T-helper 2 cell treated with Interferon-gamma antibody and Interleukin-4, amounts not matched to agents 5 μg/mL and 100 μg/mL, for 36 hours (primary cell): ENCODE measurements around the gene NLK.

Source experiments
- DNase-seq: peaks from one replicate; pipeline ENCODE4 v3.0.0; 2021; ENCODE audit warnings: low spot score
- H3K27ac Mint-ChIP-seq: one replicate; pipeline ENCODE4 v1.8.0; 2021; ENCODE audit warnings: mild to moderate bottlenecking, mixed read lengths
- H3K27me3 Mint-ChIP-seq: one replicate; pipeline ENCODE4 v1.8.0; 2021; ENCODE audit warnings: low read depth, mixed read lengths
- H3K36me3 Mint-ChIP-seq: one replicate; pipeline ENCODE4 v1.8.0; 2021; ENCODE audit warnings: low read depth, mixed read lengths
- H3K4me1 Mint-ChIP-seq: one replicate; pipeline ENCODE4 v1.8.0; 2021; ENCODE audit warnings: low read depth, mixed read lengths
- H3K4me3 Mint-ChIP-seq: one replicate; pipeline ENCODE4 v1.8.0; 2022; ENCODE audit warnings: mild to moderate bottlenecking, moderate library complexity, mixed read lengths
- H3K9me3 Mint-ChIP-seq: one replicate; pipeline ENCODE4 v1.8.0; 2021; ENCODE audit warnings: mixed read lengths

The NLK gene

DNA sequence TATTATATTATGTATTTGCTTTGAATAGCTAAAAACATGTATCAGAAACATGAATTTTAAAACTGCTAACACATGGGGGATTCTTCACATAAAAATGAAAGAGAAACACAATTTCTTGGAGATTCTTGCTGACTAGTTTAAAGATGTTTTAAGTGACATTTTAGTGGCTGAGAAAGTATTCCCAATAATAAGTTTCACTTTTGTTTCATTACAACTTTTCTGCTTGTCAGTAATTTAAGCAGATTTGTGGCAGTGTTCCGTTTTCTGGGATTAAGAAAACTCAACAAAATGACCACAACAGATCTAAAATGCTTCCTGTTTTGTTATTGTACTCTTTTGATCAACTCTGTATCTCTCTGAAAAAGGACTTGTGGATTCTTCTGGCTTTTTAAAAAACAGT, 75.9 kb downstream of the NLK start:
- H3K27me3 Mint-ChIP-seq = no peaks in the 10 kb centered on the region
- peaks cover 33% of the 10 kb centered on the region for H3K4me1 Mint-ChIP-seq
- H3K4me3 Mint-ChIP-seq = peak overlapping the region; percentile 65
- H3K9me3 Mint-ChIP-seq = no peaks in the 10 kb centered on the region
- peak overlapping the region; percentile 73 for H3K27ac Mint-ChIP-seq
- no peak for DNase-seq
- H3K36me3 Mint-ChIP-seq = no peaks in the 10 kb centered on the region

- Mint-ChIP-seq H3K27me3 (no peaks in the 10 kb centered on the region), H3K27ac (no peak overlapping the region), H3K4me3 (peak overlapping the region; percentile 65), H3K36me3 (no peaks in the 10 kb centered on the region), H3K4me1 (peaks cover 33% of the 10 kb centered on the region), H3K9me3 (no peaks in the 10 kb centered on the region)
- DNase-seq = no peak
Observed at GRCh38 chr17:28119046-28119445, 76.6 kb downstream of the NLK start.

- Mint-ChIP-seq H3K4me1 (peaks cover 33% of the 10 kb centered on the region), H3K36me3 (no peaks in the 10 kb centered on the region), H3K27me3 (no peaks in the 10 kb centered on the region), H3K4me3 (no peak overlapping the region), H3K9me3 (no peaks in the 10 kb centered on the region), H3K27ac (no peak overlapping the region)
- DNase-seq = no peak
Observed at GRCh38 chr17:28119560-28119959, 77.1 kb downstream of the NLK start.

GRCh38 chr17:28120766-28121165, 78.3 kb downstream of the NLK start:
- no peak for DNase-seq
- Mint-ChIP-seq H3K36me3 (no peaks in the 10 kb centered on the region), H3K9me3 (no peaks in the 10 kb centered on the region), H3K27ac (no peak overlapping the region), H3K27me3 (no peaks in the 10 kb centered on the region), H3K4me1 (peaks cover 26% of the 10 kb centered on the region), H3K4me3 (no peak overlapping the region)

- no peak for DNase-seq
- no peak overlapping the region for H3K4me3 Mint-ChIP-seq
- no peaks in the 10 kb centered on the region for H3K4me1 Mint-ChIP-seq
- no peaks in the 10 kb centered on the region for H3K9me3 Mint-ChIP-seq
- no peaks in the 10 kb centered on the region for H3K27me3 Mint-ChIP-seq
- no peaks in the 10 kb centered on the region for H3K36me3 Mint-ChIP-seq
- H3K27ac Mint-ChIP-seq = no peak overlapping the region
Observed at GRCh38 chr17:28124962-28125361, 82.5 kb downstream of the NLK start.

- Mint-ChIP-seq H3K27me3 (no peaks in the 10 kb centered on the region), H3K4me3 (no peak overlapping the region), H3K9me3 (no peaks in the 10 kb centered on the region), H3K4me1 (no peaks in the 10 kb centered on the region), H3K36me3 (no peaks in the 10 kb centered on the region), H3K27ac (no peak overlapping the region)
- DNase-seq = no peak
Observed at GRCh38 chr17:28125526-28126378, 83.3 kb downstream of the NLK start.

DNA sequence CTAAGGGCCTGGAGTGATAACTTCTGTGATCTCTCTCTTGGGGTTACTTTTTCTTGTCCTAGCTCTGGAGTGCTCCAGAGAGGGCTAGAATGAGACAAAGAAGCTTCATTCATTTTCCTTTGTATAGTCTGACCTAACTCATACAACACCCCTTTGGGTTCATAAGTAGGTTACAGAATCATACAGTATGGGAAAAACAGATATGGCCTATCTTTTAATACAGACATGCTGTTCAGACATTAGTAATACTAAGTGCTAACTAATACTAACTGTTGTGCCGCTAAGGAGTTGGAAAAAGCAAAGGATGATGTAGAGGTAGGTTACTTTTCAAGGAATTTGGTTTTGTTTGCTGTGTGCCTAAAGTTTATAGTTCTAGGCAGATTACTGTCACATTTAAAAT, 84.7 kb downstream of the NLK start:
- H3K9me3 Mint-ChIP-seq = no peaks in the 10 kb centered on the region
- no peak overlapping the region for H3K27ac Mint-ChIP-seq
- no peak overlapping the region for H3K4me3 Mint-ChIP-seq
- DNase-seq = no peak
- H3K4me1 Mint-ChIP-seq = no peaks in the 10 kb centered on the region
- H3K27me3 Mint-ChIP-seq = no peaks in the 10 kb centered on the region
- H3K36me3 Mint-ChIP-seq = no peaks in the 10 kb centered on the region

GRCh38 chr17:28128779-28129178, 86.3 kb downstream of the NLK start:
- Mint-ChIP-seq H3K9me3 (no peaks in the 10 kb centered on the region), H3K27me3 (no peaks in the 10 kb centered on the region), H3K4me3 (no peak overlapping the region), H3K27ac (no peak overlapping the region), H3K4me1 (no peaks in the 10 kb centered on the region), H3K36me3 (peaks cover 3% of the 10 kb centered on the region)
- no peak for DNase-seq

DNA sequence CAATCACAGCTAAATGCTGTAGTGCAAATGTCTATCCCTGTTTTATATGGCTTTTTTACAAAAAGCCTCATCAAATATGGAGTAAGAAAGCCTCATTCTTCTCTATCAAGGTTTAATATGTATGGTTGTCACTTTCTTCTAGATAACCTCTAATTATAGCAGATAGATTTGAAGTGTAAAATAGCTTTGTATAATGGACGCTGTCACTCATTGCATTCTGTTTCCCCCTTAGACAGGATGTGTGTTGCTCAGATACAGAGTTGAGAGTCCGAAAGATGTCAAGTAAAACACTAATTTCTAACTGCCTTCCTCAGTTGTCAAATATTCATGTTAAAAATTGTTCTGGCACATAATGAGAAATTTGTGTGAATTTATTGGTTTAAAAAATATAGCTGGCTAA, 88.0 kb downstream of the NLK start:
- no peaks in the 10 kb centered on the region for H3K4me1 Mint-ChIP-seq
- H3K4me3 Mint-ChIP-seq = no peak overlapping the region
- H3K36me3 Mint-ChIP-seq = peaks cover 3% of the 10 kb centered on the region
- no peaks in the 10 kb centered on the region for H3K27me3 Mint-ChIP-seq
- no peak for DNase-seq
- H3K27ac Mint-ChIP-seq = no peak overlapping the region
- no peaks in the 10 kb centered on the region for H3K9me3 Mint-ChIP-seq

DNA sequence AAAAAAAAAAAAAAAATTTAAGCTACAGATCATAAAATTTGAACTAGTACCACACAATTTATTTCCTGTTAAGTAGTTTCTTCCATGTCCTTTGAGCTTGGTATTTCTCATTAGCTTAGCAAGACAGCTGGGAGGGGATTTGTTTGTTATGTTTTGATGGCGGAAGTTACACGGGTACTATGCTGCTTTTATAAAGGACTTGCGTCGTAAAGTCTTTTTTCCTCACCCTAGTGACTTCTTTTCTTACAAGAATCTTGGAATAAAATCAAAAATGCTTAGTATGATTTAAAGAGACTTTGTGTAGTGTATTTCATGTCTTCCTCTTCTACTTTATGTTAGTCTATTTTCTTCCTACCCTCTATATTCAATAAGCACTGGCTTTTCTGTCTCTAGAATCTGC, 89.1 kb downstream of the NLK start:
- no peak overlapping the region for H3K4me3 Mint-ChIP-seq
- no peak overlapping the region for H3K27ac Mint-ChIP-seq
- no peaks in the 10 kb centered on the region for H3K27me3 Mint-ChIP-seq
- H3K36me3 Mint-ChIP-seq = peaks cover 3% of the 10 kb centered on the region
- DNase-seq = no peak
- H3K9me3 Mint-ChIP-seq = no peaks in the 10 kb centered on the region
- H3K4me1 Mint-ChIP-seq = no peaks in the 10 kb centered on the region

DNA sequence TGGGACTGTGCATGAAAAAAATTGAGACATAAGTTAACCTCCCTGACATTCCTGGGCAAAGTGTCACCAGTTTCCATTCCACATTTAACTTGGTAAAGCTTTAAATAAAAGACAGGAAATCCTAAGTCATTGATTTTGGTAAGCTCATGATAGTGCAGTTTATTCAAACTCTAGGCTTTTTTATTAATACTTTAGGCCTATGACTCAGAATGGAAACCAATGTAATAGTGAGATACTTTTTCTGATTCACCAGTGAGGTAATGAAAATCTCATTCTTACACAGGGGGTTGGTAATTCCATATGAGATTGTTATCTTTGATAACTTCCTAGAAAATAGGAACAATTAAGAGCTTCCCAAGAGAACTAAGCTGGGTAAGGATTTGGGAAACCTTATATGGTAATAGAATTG, 91.1 kb downstream of the NLK start:
- Mint-ChIP-seq H3K4me3 (no peak overlapping the region), H3K4me1 (no peaks in the 10 kb centered on the region), H3K27ac (no peak overlapping the region), H3K9me3 (no peaks in the 10 kb centered on the region), H3K36me3 (peaks cover 3% of the 10 kb centered on the region), H3K27me3 (no peaks in the 10 kb centered on the region)
- DNase-seq = no peak

GRCh38 chr17:28136923-28137322, 94.4 kb downstream of the NLK start:
- no peak for DNase-seq
- H3K9me3 Mint-ChIP-seq = no peaks in the 10 kb centered on the region
- H3K36me3 Mint-ChIP-seq = peaks cover 3% of the 10 kb centered on the region
- H3K27ac Mint-ChIP-seq = no peak overlapping the region
- no peaks in the 10 kb centered on the region for H3K27me3 Mint-ChIP-seq
- H3K4me1 Mint-ChIP-seq = no peaks in the 10 kb centered on the region
- no peak overlapping the region for H3K4me3 Mint-ChIP-seq

GRCh38 chr17:28139822-28140221, 97.3 kb downstream of the NLK start:
- H3K27me3 Mint-ChIP-seq = no peaks in the 10 kb centered on the region
- no peak overlapping the region for H3K27ac Mint-ChIP-seq
- no peaks in the 10 kb centered on the region for H3K9me3 Mint-ChIP-seq
- DNase-seq = no peak
- no peak overlapping the region for H3K4me3 Mint-ChIP-seq
- H3K4me1 Mint-ChIP-seq = no peaks in the 10 kb centered on the region
- H3K36me3 Mint-ChIP-seq = no peaks in the 10 kb centered on the region

DNA sequence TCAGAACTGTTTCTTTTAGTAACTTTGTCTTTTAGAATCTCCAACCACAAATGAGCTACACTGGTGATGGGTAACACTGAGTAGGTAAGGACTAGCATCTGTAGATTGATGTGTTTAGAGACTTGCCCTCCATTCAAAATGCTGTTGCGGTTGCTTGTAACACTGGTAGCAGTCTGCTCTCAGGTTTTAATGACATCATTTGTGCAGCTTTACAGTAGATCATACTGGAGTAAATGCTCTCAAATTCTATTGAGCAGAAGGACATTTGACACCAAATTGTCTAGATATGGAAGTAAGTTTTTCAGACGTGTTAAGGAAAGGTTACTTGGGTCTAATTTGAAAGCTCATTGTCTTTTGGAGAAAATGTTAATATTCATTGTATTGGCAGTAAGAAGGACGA, 98.8 kb downstream of the NLK start:
- Mint-ChIP-seq H3K9me3 (no peaks in the 10 kb centered on the region), H3K4me1 (no peaks in the 10 kb centered on the region), H3K4me3 (no peak overlapping the region), H3K27ac (no peak overlapping the region), H3K36me3 (no peaks in the 10 kb centered on the region), H3K27me3 (no peaks in the 10 kb centered on the region)
- DNase-seq = no peak

- no peaks in the 10 kb centered on the region for H3K9me3 Mint-ChIP-seq
- H3K27ac Mint-ChIP-seq = no peak overlapping the region
- H3K4me3 Mint-ChIP-seq = no peak overlapping the region
- H3K4me1 Mint-ChIP-seq = no peaks in the 10 kb centered on the region
- H3K27me3 Mint-ChIP-seq = no peaks in the 10 kb centered on the region
- no peak for DNase-seq
- H3K36me3 Mint-ChIP-seq = no peaks in the 10 kb centered on the region
Observed at GRCh38 chr17:28141773-28142172, 99.3 kb downstream of the NLK start.
